Activated naive CD4-positive, alpha-beta T cell treated with Interleukin-2 at 50 U/mL for 16 hours (primary cell): ENCODE measurements around the gene TAF15.

Source experiments
- DNase-seq: peaks from one replicate; pipeline ENCODE4 v3.0.0-alpha.2; 2020

TAF15 gene

DNA sequence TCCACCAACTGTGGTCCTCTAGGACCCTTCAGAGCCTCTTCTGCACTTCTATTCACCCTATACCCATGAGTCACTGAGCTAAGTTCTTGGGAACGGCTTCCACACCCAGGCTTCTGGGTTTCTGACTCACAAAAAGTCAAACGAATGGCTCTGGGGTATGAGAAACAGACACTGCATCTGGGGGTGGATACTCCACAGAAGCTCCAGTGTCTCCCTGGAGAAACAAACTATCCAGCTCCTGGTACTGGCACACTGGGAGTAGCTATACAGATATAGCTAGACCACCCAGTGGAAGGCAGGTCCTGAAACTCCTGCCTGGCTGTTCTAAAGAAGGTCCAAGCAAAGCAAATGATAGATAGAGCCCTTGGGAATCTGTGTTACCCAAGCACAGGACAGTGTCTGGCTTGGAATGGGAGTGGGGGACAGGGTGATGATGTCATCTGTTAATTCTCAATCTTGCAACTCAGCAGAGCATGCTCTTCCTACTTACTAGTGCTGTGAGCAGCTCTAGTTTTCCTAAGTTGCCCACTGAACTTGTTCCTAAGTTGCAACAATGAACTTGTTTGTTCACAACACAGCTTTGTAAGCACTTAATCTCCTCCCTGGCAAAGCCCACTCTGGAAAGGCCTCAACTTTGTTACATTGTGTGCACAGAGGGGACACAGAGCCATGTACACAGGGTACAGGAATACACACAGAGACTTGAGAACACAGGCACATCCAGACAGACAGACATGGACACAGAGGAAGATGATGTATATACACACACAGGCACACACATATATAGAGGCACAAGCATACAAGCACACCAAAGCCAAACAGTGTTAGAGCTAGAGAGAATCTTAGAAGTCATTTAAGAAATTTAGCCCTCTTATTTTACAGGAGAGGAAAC is 20.6 kb upstream of the TAF15 start:
- DNase-seq: no peak

DNA sequence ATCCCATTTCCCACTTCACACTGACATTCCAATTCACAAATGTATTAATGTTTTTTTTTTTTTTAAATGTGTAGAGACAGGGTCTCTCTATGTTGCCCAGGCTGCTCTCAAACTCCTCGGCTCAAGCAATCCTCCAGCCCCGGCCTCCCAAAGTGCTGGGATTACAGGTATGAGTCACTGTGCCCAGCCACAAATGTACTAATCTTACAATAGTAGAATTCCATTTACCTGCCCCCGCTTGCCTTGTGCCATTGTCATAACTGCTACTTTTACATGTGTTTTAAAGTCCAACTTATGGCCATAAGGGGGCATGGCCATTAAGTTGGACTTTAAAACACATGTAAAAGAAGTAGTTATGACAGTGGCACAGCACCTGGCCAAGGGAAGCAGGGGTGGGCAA is 18.4 kb upstream of the TAF15 start:
- DNase-seq: no peak

DNA sequence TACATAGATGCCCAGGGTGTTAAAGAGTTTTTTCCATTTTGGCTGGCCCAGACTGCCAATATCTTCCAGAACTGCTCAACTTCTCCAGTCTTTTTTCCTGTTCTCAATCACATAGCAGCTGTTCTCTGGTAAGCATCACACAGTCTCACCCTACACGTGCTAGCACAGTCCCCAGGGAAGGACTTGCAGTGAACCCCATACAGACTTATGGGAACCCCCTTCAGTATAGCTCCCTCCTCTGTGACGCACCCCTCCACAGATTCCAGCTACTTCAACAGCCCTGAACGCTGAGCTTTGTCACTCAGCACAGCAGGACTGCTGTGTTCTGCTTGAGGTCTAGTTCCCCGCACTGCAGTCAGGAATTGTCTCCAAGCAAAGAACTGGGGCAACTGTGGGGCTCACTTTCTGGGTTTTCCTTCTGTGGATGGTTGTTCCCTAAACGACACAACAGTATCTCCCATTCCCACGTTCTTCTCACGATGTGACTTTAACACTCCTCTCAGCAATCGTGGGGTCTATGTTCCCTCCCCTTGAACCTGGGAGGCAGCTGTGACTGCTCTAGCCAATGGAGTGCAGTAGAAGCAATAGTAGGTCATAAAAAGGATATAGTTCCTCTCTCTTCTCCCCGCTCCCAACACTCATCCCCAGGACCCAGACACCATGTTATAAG is 17.5 kb upstream of the TAF15 start:
- no peak for DNase-seq

DNA sequence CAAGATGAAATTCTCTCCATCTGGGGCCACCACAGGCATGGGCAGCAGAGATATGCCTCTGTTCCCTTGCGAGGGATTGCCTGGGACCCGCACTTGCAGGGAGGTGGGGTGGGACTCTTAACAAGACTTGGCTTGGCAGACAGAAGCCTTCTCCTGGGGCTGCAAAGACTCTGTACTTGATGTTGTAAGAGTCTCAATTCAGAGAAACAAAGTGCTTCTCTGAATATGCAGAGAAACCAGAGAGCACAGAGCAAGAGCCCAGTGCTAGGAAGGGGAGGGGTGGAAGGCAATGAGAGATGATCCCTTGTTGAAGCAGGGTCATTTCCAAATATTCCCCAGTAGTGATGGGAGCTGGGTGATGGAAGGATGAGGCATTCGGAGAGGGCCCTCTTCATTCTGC is 16.0 kb upstream of the TAF15 start:
- no peak for DNase-seq

DNA sequence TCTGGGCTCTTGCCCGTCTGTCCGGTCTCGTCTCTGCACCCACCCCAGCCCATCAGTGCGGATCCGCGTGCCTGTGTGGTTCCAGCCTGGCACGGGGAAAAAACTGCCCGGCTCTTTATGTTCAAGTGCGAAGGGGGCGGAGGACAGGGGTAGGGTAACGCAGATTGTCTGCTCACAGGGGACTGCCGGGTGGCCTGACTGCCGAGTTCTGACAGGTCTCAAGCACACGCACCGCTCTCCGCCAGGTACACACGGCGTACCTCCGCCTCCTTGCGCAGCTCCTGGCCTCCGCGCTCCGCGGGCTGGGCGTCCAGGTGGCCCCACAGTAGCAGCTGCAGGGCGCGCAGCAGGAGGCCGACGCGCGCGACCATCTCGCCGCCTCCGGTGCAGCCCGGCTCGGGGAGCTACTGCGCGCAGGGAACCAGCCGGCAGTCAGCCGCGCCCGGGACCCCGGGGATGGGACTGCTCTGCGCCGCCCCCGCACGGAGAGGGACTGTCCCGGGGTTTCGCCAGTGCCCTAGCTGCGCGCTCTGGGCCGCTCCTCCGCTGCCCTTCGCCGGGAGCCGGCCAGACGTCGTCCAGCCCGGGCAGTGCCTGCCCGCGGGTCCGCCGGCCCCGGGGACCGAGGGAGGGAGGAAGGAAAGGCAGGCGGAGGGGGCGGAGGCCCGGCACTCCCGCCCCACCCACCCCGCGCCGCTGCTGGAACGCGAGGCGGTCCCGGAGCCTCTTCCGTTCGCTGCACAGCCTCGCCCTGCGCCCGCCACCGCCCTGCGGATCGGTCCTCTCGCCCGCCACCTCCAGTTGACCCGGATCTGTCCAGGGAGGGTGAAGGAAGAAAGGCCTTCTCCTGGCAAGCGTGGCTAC is 14.0 kb upstream of the TAF15 start, which contains the start of gene MMP28:
MMP28 (minus strand) TSS at position 635 of the 864 bp plus-strand sequence; CDS start at position 371, 264 bp downstream.
- peak; percentile 40 for DNase-seq

DNA sequence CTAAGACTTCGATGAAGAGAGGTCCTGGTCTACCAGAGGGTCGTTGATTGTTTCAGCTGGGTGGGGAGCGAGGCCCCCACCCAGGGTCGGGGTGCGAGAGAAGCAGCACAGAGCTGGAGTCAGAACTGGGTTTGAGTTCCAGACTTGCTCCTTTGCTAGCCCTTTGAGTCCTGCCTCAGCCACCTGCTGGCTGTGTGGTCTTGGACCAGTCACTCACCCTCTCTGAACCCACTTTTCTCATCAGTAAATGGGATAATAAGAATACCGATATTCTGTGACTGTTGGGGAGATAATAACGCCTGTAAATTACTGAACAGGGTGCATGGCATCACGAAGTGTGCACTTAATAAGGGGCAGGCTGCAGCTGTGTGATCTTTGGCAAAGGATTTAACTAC is 13.4 kb upstream of the TAF15 start:
- DNase-seq: no peak

DNA sequence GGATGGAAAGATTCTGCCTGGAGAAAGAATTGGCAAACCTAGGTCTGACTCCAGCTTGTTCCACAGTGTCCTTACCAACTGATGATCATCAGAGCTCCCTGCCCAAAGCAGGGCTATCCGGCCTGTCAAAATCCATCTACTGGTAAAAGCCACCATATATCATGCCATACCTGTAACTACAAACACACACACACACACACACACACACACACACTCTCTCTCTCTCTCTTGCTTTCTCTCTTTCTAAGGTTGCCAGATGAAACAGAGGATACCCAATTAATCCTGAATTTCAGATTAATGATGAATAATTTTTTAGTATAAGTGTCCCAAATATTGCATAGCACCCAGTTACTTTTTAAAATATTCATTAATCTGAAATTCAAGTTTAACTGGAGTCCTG is 12.3 kb upstream of the TAF15 start:
- no peak for DNase-seq

DNA sequence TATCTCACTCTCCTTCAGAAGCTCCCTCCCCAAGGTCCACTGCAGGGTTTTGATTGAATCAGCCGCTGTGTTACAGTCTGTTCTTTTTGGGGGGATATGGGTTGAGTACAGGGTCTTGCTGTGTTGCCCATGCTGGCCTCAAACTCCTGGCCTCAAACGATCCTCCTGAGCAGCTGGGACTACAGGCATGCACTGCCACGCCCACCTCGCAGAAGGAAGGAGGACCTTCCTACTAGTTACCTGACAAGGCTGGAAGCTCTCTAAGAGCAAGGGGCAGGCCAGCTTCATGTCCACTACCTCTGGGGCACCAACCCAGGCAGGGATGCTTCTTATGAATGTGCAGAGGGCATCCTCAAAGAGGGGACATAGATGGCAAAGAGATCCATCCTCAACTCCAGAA is 11.9 kb upstream of the TAF15 start:
- DNase-seq: no peak

DNA sequence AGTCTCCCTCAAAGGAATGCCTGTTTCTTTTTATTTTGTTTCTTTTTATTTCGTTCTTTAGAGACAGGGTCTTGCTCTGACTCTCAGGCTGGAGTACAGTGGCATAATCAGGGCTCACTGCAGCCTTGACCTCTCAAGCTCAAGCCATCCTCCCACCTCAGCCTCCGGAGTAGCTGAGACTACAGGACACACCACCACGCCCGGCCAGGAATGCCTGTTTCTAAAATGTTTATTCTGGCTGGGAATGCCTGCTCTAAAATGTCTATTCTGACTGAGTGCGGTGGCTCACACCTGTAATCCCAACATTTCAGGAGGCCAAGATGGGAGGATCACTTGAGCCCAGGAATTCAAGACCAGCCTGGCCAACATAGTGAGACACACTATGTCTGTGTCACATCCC is 11.4 kb upstream of the TAF15 start:
- no peak for DNase-seq

DNA sequence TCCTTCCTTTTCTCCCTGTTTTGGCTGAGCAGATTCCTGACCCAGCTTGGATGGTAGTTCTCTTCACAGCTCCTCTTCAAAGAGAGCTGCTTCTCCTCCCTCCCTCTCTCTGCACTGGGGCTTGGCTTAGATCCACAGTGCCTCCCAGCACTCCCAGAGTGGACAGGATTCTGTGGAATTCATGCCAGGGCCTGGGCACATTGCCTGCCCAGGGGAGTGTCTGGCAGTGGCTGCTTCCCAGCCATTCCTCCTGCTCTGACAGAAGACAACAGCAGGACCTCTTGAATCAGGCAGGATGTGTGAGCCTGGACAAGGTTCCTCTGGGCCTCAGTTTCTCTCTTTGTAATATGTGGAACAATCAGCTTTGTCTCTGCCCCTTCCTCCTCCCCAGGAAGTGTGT is 9.3 kb upstream of the TAF15 start:
- no peak for DNase-seq

DNA sequence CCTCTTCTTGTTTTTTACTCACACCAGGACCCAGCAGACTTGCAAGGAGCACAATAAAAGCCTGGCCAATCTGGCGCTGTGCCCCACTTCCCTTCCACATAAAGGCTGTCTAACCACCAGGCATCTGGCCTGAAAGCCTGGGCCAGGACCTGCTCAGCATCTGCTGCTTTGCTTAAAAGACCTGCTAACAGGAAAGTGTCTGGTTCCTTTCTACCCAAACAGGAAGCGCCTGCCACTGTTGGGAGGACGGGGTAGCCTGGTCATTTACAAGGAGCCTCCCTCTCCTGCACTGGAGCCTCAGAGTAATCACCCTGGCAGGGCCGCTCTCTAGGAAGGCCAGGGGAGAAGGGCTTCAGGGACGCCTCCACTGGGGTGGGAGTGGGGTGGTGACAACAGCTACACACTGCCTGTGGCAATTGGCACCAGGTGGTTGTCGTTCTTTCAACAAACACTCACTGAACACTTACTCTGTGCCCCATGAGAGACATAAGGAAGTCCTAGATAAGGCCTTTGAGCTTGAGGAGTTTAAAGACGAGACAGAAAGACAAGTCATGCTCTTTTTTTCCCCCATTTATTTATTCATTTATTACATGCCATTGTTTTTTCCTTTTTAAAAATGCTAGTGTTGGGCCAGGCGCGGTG is 7.6 kb upstream of the TAF15 start:
- DNase-seq: no peak

DNA sequence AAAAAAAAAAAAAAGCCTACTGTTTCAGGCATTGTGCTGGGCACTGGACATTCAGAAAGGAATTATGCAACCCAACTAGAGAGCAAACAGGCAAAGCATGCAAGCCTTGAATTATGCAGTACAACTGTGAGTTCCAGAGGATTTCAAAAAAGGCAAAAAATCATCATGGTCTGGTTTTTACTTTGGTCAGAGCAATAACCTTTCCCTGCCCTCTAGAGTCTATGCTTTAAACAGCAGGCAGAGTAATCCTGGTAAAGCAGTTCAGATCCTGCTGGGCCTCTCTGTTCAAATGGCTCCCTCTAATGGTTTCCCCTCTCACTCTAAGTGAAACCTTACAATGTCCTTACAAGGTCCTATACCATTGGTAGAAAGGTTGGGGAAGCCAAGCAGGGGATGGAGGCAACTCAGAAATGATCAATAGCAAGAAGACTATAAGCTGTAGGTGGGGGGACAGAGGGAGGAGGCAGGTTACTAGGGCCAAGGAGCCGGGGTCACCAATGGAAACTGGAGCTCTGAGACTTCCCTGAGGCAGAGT is 4.6 kb upstream of the TAF15 start:
- DNase-seq: peak; percentile 29

DNA sequence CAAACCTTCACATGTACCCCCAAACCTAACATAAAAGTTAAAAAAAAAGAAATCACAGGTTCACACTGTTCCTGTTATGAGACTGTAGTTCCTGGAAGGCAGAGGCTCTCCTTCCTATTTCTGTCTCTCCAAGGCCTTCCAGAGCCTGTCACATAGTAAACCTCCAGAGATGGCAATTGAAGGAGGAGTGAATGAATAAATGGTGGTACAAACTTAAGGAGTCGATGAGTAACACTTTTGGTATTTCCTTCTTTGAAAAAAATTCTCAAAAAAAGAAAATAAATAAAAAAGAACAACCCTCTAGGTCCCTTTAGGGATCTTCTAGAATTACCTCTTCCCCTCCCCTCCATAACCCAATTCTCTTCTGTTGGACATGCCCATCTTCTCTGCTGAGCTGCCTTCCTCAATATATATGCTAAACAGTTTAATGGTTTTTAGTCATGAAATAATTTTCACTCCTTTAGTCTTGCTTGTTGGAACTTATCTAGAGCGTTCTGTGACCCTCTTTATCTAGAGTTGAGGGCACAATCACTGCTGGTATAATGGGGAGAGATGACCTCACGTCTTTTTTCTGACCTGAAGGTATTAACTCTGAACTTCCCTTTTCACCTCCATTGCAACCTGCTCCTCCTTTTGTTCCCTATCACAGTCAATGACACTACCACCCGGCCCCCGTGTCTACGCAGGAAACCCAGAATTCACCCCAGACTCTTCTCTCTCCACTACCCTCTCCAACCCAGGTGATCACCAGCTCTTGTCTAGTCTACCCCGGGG is 1.7 kb upstream of the TAF15 start:
- DNase-seq: no peak

DNA sequence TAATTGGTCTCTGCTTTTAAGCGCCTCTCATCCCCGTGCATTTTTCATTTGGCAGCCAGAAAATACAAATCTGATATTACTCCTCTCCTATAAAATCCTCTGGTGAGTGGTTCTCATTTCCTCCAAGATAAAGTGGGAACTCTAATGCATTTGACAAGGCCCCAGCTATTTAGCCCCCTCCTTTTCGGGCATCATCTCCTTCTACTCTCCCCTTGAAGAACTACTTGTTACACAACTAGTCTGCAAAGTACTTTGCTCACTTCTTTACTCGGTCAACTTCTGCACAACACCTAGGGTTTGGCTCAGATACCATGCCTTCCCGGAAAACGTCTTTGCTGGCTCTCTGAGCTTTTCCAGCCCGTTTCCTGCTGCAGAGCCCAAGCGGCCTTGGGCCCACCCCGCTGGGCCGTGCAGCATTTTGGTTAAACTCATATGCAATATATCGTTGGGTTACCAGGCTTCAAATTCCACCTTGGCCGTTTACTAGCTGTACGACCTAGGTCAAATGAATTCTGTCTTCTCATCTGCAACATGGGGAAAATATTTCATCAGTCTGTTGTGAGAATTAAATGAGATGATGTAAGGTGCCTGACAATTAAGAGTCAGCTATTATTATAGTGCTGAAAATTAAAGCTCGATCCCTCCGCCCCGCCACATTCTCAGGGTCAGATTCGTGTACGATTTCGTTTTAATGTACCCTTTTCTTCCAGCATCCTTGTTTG is 883 bp upstream of the TAF15 start:
- no peak for DNase-seq

DNA sequence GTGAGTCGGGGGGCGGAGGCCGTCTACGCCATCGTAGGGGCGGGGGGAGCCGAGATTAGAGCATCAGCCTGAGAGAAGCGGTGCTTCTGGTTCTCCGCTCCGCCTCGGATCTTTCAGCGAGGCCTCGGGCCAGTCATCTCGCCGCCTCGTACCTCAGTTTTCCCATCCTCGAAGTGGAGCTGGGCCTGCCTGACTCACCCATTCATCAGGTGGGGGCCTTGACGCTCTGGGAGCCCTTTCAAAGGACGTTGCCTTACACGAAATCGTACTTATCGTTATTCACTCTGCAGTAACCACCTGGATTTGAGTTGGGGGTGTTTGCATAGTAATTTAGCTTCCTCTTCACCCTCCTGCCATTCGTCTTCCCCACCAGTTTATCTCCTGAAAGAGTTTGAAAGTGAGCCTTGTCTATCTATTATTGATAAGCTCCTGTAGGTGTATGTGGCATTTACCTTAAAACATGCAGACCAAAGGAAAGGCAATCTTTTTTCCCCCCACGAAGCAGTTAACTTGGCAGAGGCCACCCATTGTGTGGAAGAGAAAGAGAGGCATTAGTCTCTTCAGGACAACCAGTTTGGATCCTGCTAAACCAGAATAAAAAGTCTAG is 674 bp downstream of the TAF15 start:
- DNase-seq: no peak

DNA sequence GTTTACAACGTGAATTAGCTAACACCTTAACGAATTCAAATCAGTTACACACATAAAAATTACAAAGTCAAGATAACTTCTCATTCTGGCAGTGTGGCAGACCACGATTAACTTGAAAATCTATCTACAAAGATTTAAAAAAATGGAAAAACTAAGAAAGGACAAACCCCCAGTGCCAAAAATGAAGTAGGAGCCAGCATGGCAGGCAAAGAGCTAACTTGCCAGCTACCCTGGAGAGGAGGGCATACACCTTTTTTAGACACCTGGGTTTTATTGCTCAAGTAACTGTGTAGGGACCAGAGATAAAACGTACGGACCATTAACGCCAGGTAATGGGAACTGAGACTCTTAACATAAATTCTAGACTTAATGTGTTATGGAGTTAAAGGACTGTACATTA is 2.5 kb downstream of the TAF15 start:
- no peak for DNase-seq

DNA sequence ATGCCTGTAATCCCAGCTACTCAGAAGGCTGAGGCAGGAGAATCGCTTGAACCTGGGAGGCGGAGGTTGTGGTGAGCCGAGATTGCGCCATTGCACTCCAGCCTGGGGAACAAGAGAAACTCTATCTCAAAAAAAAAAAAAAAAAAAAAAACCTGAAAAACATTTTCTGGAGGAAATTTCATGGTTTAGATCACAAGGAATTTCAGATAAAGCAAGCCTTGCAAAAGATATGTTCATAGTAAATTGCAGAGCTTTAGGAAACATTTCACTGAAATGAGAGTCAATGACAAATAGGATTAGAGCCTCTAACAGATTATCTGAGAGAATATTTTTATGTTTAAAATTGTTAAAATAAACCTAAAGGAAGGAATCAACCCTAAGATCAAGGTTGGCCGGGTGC is 3.2 kb downstream of the TAF15 start:
- no peak for DNase-seq

DNA sequence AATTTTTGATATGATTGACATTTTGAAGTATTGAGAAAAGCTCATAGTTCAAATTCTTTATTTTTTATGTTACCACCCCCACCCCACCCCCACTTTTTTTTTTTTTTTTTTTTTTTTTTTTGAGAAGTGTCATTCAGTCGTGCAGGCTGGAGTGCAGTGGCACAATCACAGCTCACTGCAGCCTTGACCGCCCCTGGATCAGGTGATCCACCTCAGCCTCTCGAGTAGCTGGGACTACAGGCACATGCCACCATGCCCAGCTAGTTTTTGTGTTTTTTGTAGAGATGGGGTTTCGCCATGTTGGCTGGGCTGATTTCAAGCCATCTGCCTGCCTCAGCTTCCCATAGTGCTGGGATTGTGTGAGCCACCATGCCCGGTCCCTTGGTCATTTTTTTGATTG is 7.4 kb downstream of the TAF15 start:
- no peak for DNase-seq

DNA sequence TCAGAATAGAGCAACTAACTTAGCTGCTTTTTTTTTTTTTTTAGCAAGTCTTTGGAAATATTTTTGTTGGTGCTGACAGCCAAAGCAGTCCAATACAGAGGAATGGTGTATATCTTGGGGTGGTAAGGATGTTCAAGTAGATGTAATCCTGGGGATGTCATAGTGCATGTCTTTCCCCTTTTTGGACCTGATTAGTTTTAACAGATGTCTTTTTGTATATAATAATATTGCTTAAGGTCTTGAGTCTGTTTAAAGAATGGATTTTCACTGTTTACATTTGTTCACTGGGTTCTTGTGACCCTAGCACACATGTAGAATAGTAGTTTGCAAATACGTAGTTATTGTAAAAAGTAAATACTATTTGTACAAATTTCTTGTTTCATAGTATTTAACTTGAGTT is 7.9 kb downstream of the TAF15 start:
- DNase-seq: no peak

DNA sequence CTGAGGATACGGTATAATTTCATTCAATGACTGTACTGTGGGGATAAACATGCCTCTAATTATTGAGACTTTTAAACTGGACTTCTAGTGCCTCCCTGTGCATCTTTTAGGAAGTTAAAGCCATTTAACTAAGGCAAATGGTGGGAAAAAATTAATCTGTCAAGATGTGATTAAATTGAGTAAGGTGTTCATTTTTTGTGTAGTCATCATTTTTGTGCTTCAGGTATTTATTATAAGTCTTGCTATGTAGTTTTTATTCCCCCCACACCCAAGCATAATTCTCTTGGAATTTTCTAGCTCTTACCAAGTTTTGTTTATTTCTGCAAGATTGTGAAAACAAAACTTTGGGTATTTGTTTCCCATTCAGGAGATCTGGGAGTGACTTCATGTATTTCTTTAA is 10.2 kb downstream of the TAF15 start:
- DNase-seq: no peak

DNA sequence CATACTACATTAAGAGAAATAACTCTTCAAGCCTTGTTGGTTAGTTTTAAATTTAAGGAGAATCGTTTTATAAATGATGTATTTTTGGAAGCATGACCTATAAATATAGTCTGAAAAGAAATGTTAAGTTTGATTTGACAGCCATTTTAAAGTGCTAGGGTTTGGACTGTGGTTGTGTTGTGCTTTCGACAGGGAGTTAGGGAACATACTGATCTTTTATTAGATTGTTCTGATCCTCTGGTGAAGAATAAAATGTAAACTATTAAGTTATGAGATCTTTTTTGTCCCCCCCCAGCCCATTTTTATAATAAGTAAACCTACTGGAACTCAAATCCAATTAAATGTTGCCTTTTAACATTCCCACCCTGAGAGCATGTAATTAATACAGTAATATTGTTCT is 12.0 kb downstream of the TAF15 start:
- DNase-seq: no peak
